ENCODE results near the gene LSMEM2.
"Not testable (repeated sequence)": the region's sequence is repeated elsewhere in the genome, so short reads cannot be mapped to it uniquely, and the experiment has no call there.

Gene LSMEM2

GRCh38 chr3:50302095-50303012, 23.5 kb downstream of the LSMEM2 start:
- TF ChIP-seq, protein P1, sequence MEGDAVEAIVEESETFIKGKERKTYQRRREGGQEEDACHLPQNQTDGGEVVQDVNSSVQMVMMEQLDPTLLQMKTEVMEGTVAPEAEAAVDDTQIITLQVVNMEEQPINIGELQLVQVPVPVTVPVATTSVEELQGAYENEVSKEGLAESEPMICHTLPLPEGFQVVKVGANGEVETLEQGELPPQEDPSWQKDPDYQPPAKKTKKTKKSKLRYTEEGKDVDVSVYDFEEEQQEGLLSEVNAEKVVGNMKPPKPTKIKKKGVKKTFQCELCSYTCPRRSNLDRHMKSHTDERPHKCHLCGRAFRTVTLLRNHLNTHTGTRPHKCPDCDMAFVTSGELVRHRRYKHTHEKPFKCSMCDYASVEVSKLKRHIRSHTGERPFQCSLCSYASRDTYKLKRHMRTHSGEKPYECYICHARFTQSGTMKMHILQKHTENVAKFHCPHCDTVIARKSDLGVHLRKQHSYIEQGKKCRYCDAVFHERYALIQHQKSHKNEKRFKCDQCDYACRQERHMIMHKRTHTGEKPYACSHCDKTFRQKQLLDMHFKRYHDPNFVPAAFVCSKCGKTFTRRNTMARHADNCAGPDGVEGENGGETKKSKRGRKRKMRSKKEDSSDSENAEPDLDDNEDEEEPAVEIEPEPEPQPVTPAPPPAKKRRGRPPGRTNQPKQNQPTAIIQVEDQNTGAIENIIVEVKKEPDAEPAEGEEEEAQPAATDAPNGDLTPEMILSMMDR (conservative IDR thresholded peaks at IDR 0.05; ENCODE audit: low read length), result no peak
- DNase-seq (ENCODE audit: low read depth), result no peak
- H3K4me3 ChIP-seq (ENCODE audit: low read length), result no peak overlapping the region

DNA sequence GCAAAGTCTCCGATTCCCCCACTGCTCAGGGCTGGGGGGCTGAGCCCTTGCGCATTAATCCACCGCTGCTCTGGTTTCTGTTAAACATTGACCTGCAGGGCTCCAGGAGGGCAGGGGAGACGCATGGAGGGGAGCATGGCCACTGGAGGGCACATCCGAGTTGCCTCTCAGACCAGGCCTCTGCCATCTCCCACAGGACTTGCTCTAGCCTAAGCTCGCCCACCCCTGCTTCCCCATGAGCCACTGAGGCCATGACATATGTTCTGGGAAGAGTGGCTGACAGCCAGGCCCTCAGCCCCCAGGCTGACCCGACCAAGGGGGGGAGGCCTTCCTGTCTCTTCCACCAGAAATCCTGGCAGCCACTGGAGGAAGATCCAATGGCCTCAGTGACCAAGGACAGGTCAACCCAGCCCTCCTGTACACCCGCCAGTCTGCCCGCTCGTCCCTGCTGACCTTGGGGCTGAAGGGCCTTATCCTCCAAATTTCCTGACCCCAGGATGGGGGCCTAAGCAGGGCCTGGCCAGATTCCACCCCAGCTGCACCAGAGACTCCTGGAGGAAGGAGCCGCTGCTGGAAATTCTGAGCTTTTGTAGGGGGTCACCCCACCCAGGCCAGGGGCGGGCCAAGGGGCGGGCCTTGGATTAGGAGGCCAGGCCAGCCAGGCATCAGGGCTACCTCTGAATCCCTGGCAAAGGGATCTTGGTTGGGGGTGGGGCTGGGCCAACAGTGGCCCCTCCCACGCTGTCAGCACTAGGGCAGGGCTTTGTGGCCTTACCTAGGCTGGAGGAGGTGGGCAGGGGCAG, 24.3 kb downstream of the LSMEM2 start, which contains the start of gene HYAL1:
TSS of gene HYAL1 (minus strand) at position 562 of the 803 bp plus-strand sequence. CDS start 618 bp downstream, outside the sequence.
- DNase-seq (ENCODE audit: low read depth), result no peak
- TF ChIP-seq, protein P1 (conservative IDR thresholded peaks at IDR 0.05; ENCODE audit: low read length), result no peak
- no peak within 1 kb of the TSS for H3K4me3 ChIP-seq (ENCODE audit: low read length)

GRCh38 chr3:50304601-50305000, 25.7 kb downstream of the LSMEM2 start:
- H3K4me3 ChIP-seq (ENCODE audit: low read length), result no peak overlapping the region
- TF ChIP-seq, protein P1 (conservative IDR thresholded peaks at IDR 0.05; ENCODE audit: low read length), result no peak
- DNase-seq (ENCODE audit: low read depth), result no peak

DNA sequence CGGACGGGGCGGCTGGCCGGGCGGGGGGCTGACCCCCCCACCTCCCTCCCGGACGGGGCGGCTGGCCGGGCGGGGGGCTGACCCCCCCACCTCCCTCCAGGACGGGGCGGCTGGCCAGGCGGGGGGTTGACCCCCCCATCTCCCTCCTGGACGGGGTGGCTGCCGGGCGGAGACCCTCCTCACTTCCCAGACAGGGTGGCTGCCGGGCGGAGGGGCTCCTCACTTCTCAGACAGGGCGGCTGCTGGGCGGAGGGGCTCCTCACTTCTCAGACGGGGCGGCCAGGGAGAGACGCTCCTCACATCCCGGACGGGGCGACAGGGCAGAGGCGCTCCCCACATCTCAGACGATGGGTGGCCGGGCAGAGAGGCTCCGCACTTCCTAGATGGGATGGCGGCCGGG, 33.2 kb downstream of the LSMEM2 start:
- DNase-seq (ENCODE audit: low read depth); H3K4me3 ChIP-seq (ENCODE audit: low read length): not testable (repeated sequence)

GRCh38 chr3:50314342-50314741, 35.5 kb downstream of the LSMEM2 start:
- DNase-seq (ENCODE audit: low read depth), result no peak
- TF ChIP-seq, protein P1 (conservative IDR thresholded peaks at IDR 0.05; ENCODE audit: low read length), result no peak

GRCh38 chr3:50314816-50315215, 35.9 kb downstream of the LSMEM2 start:
- TF ChIP-seq, protein P1 (conservative IDR thresholded peaks at IDR 0.05; ENCODE audit: low read length), result no peak
- no peak overlapping the region for H3K4me3 ChIP-seq (ENCODE audit: low read length)
- DNase-seq (ENCODE audit: low read depth), result no peak

More at GRCh38 chr3:50314342-50314741, 35.5 kb downstream of the LSMEM2 start:
- no peak overlapping the region for H3K4me3 ChIP-seq (ENCODE audit: low read length)

GRCh38 chr3:50316657-50317242, 37.9 kb downstream of the LSMEM2 start:
- no peak overlapping the region for H3K4me3 ChIP-seq (ENCODE audit: low read length)
- TF ChIP-seq, protein P1 (conservative IDR thresholded peaks at IDR 0.05; ENCODE audit: low read length), result no peak
- DNase-seq (ENCODE audit: low read depth), result no peak
